Measurements from ENCODE around the gene LCA5.
"Not testable (repeated sequence)": the region's sequence is repeated elsewhere in the genome, so short reads cannot be mapped to it uniquely, and the experiment has no call there.

Gene LCA5

GRCh38 chr6:79536954-79537747 is at the start of gene LCA5:
LCA5 (minus strand) TSS chr6:79537430; CDS start chr6:79518894, 18,536 bp downstream.
- peak; percentile 83 for DNase-seq

GRCh38 chr6:79586548-79586947 is 49.3 kb upstream of the LCA5 start:
- no peak for DNase-seq

- no peak for DNase-seq
Measured at GRCh38 chr6:79584332-79584731, 47.1 kb upstream of the LCA5 start.

- not testable (repeated sequence) for DNase-seq
Measured at GRCh38 chr6:79577926-79578325, 40.7 kb upstream of the LCA5 start.

GRCh38 chr6:79574630-79575225 is 37.5 kb upstream of the LCA5 start:
- DNase-seq: no peak

- DNase-seq: no peak
Measured at GRCh38 chr6:79574174-79574573, 36.9 kb upstream of the LCA5 start.

GRCh38 chr6:79571030-79571367 is 33.8 kb upstream of the LCA5 start:
- no peak for DNase-seq

GRCh38 chr6:79570129-79571029 is 33.1 kb upstream of the LCA5 start:
- DNase-seq: peak; percentile 8

GRCh38 chr6:79568996-79569395 is 31.8 kb upstream of the LCA5 start:
- no peak for DNase-seq

GRCh38 chr6:79564636-79565035 is 27.4 kb upstream of the LCA5 start:
- DNase-seq: no peak

GRCh38 chr6:79559706-79560105 is 22.5 kb upstream of the LCA5 start:
- DNase-seq: no peak

- DNase-seq: no peak
Measured at GRCh38 chr6:79557673-79558467, 20.6 kb upstream of the LCA5 start.

- no peak for DNase-seq
Measured at GRCh38 chr6:79554305-79554704, 17.1 kb upstream of the LCA5 start.

- DNase-seq: no peak
Measured at GRCh38 chr6:79551401-79551800, 14.2 kb upstream of the LCA5 start.

- DNase-seq: no peak
Measured at GRCh38 chr6:79548304-79548703, 11.1 kb upstream of the LCA5 start.

GRCh38 chr6:79546186-79546585 is 9.0 kb upstream of the LCA5 start:
- no peak for DNase-seq

GRCh38 chr6:79544939-79545450 is 7.8 kb upstream of the LCA5 start:
- DNase-seq: no peak

- DNase-seq: no peak
Measured at GRCh38 chr6:79544299-79544927, 7.2 kb upstream of the LCA5 start.

- DNase-seq: no peak
Measured at GRCh38 chr6:79543886-79544285, 6.7 kb upstream of the LCA5 start.

GRCh38 chr6:79543411-79543810 is 6.2 kb upstream of the LCA5 start:
- DNase-seq: no peak

GRCh38 chr6:79538106-79538971 is 1.1 kb upstream of the LCA5 start:
- DNase-seq: no peak
